Fibroblast of lung (primary cell): ENCODE results near the gene SMIM7.

ENCODE experiments used
- CTCF ChIP-seq, 2 donors: IDR thresholded peaks in 1 of 2; conservative IDR thresholded peaks in 1 of 2; 1 replicate in 1 of 2; 2 replicates in 1 of 2; pipeline ENCODE4 v1.5.1; 2011 to 2012; ENCODE audit warnings: low read length in 2 of 2, control low read depth in 1 of 2, inconsistent platforms in 1 of 2, low read depth in 1 of 2, mild to moderate bottlenecking in 1 of 2
- EZH2 ChIP-seq: IDR thresholded peaks from 2 replicates; pipeline ENCODE4 v1.5.1; 2012; ENCODE audit warnings: low read length, control low read depth, mild to moderate bottlenecking; ENCODE audit errors: missing control alignments

- TF ChIP-seq EZH2: no peak
- no peak for TF ChIP-seq CTCF (conservative IDR thresholded peaks at IDR 0.05 in 1 of 2, IDR thresholded peaks at IDR 0.05 in 1 of 2; ENCODE audit: low read depth in 1 of 2, low read length in 2 of 2)
Observed at GRCh38 chr19:16623066-16623465, 36.9 kb downstream of the SMIM7 start.
